Caki2 (cell line): ENCODE results near the gene PHYKPL. TPM values are rescaled to one million over a fixed set of nuclear protein-coding genes. Genes with fewer than 3 reads are reported as not detected.
A peak's percentile ranks its signal among the peaks of the same experiment; 100 is the strongest.

Source experiments
- DNase-seq: peaks from one replicate; pipeline ENCODE4 v3.0.0-alpha.2; 2015; ENCODE audit warnings: low read depth
- in situ Hi-C: cut with HindIII; loops from 2 replicates; pipeline ENCODE4 v1.10.0; 2016; ENCODE audit warnings: low sequenced_read_pairs, low pct_unique_long_range_greater_than_20kb, mixed read lengths
- total RNA-seq: library from RNA; depleted of rRNA; stranded (reverse); fragments of >200 nt; shearing (Covaris generic); gene quantifications from 2 replicates; pipeline ENCODE4 v1.2.3, GENCODE V29; 2014; ENCODE audit warnings: low replicate concordance; rRNA removed

PHYKPL gene
- total RNA-seq, 1 experiment from 2014 or later, result 34.8 TPM

- no peak for DNase-seq
- in situ Hi-C loops, result no loop called here
Measured at GRCh38 chr5:178177569-178177968, 55.0 kb downstream of the PHYKPL start.

- in situ Hi-C loops, result no loop called here
- DNase-seq, result no peak
Measured at GRCh38 chr5:178176791-178177190, 55.8 kb downstream of the PHYKPL start.

- no peak for DNase-seq
- in situ Hi-C loops, result no loop called here
Measured at GRCh38 chr5:178174456-178174855, 58.1 kb downstream of the PHYKPL start.

- DNase-seq, result no peak
- in situ Hi-C loops, result no loop called here
Measured at GRCh38 chr5:178170455-178170854, 62.1 kb downstream of the PHYKPL start.

GRCh38 chr5:178165581-178165980 is 67.0 kb downstream of the PHYKPL start:
- no peak for DNase-seq
- in situ Hi-C loops, result no loop called here

GRCh38 chr5:178163772-178164735 is 68.5 kb downstream of the PHYKPL start:
- DNase-seq, result peak; percentile 79
- in situ Hi-C loops, result no loop called here

- DNase-seq, result no peak
Measured at GRCh38 chr5:178162481-178162880, 70.1 kb downstream of the PHYKPL start.

GRCh38 chr5:178160176-178160575 is 72.4 kb downstream of the PHYKPL start:
- no peak for DNase-seq
- in situ Hi-C loops, result no loop called here

More at GRCh38 chr5:178162481-178162880, 70.1 kb downstream of the PHYKPL start:
- in situ Hi-C loops, result no loop called here

Other genes starting within 250 kb of the PHYKPL start
- not detected in 2 replicates for gene PROP1, start 236.6 kb downstream of the PHYKPL start, total RNA-seq
- 1.8 and 6.2 TPM in 2 replicates for gene N4BP3, start 119.3 kb downstream of the PHYKPL start, total RNA-seq
- 60.2 and 63.2 TPM in 2 replicates for gene RMND5B, start 101.8 kb downstream of the PHYKPL start, total RNA-seq
- gene NHP2, start 78.9 kb downstream of the PHYKPL start, total RNA-seq, result 225 and 352 TPM in 2 replicates
- not detected in 2 replicates for gene GMCL2, start 45.4 kb downstream of the PHYKPL start, total RNA-seq
- gene HNRNPAB, start 28.3 kb downstream of the PHYKPL start, total RNA-seq, result 166 and 175 TPM in 2 replicates